Astrocyte (in vitro differentiated cells and primary cell): ENCODE measurements around the gene DAD1. TPM values are rescaled to one million over a fixed set of nuclear protein-coding genes. Genes with fewer than 3 reads are reported as not detected.

Experiments used
- DNase-seq: peaks from one replicate; pipeline ENCODE4 v3.0.0-alpha.2; 2010; ENCODE audit warnings: low read depth
- FAIRE-seq: peaks from 2 replicates; lab custom pipeline; 2011; peaks lifted over from hg19 to GRCh38; lab: Jason Lieb, UNC
- H2AFZ ChIP-seq: 2 replicates; pipeline ENCODE4 v1.6.0; 2012; ENCODE audit warnings: low read depth, low read length, inconsistent platforms
- H3K27ac ChIP-seq: 2 replicates; pipeline ENCODE4 v1.5.1; 2011; ENCODE audit warnings: low read depth, low read length, inconsistent platforms
- H3K27me3 ChIP-seq: 2 replicates; pipeline ENCODE4 v1.6.0; 2011; ENCODE audit warnings: low read length, inconsistent platforms; ENCODE audit not compliant: insufficient read depth
- H3K36me3 ChIP-seq: 2 replicates; pipeline ENCODE4 v1.5.1; 2011; ENCODE audit warnings: low read length, inconsistent platforms; ENCODE audit not compliant: insufficient read depth
- H3K4me1 ChIP-seq: 2 replicates; pipeline ENCODE4 v1.5.1; 2011; ENCODE audit warnings: low read length, inconsistent platforms; ENCODE audit not compliant: insufficient read depth
- H3K4me2 ChIP-seq: 2 replicates; pipeline ENCODE4 v1.6.0; 2012; ENCODE audit warnings: low read length, inconsistent platforms
- H3K4me3 ChIP-seq: 2 replicates; pipeline ENCODE4 v1.5.1; 2011; ENCODE audit warnings: low read depth, mild to moderate bottlenecking, low read length, inconsistent platforms; ENCODE audit not compliant: insufficient read depth
- H3K79me2 ChIP-seq: 2 replicates; pipeline ENCODE4 v1.6.0; 2012; ENCODE audit warnings: mild to moderate bottlenecking, low read length, inconsistent platforms; ENCODE audit not compliant: insufficient read depth
- H3K9ac ChIP-seq: 2 replicates; pipeline ENCODE4 v1.6.0; 2012; ENCODE audit warnings: mild to moderate bottlenecking, low read length, inconsistent platforms
- H3K9me3 ChIP-seq: 2 replicates; pipeline ENCODE4 v1.5.1; 2012; ENCODE audit warnings: low read depth, mild to moderate bottlenecking, low read length, inconsistent platforms; ENCODE audit not compliant: insufficient read depth
- H4K20me1 ChIP-seq: 2 replicates; pipeline ENCODE4 v1.6.0; 2012; ENCODE audit warnings: low read length, inconsistent platforms; ENCODE audit not compliant: insufficient read depth
- H3K27ac Mint-ChIP-seq: one replicate; pipeline ENCODE4 v1.8.0; 2021; ENCODE audit warnings: mild to moderate bottlenecking, mixed read lengths; ENCODE audit not compliant: unreplicated experiment
- H3K27me3 Mint-ChIP-seq: one replicate; pipeline ENCODE4 v1.8.0; 2021; ENCODE audit warnings: low read depth, mixed read lengths; ENCODE audit not compliant: unreplicated experiment
- H3K36me3 Mint-ChIP-seq: one replicate; pipeline ENCODE4 v1.8.0; 2021; ENCODE audit warnings: low read depth, mixed read lengths; ENCODE audit not compliant: unreplicated experiment
- H3K4me1 Mint-ChIP-seq: one replicate; pipeline ENCODE4 v1.8.0; 2021; ENCODE audit warnings: low read depth, mixed read lengths; ENCODE audit not compliant: unreplicated experiment
- H3K4me3 Mint-ChIP-seq: one replicate; pipeline ENCODE4 v1.8.0; 2021; ENCODE audit warnings: mild to moderate bottlenecking, moderate library complexity, mixed read lengths; ENCODE audit not compliant: unreplicated experiment
- H3K9me3 Mint-ChIP-seq: one replicate; pipeline ENCODE4 v1.8.0; 2021; ENCODE audit warnings: mild to moderate bottlenecking, mixed read lengths; ENCODE audit not compliant: unreplicated experiment
- CTCF ChIP-seq: IDR thresholded peaks from 2 replicates; pipeline ENCODE4 v1.5.1; 2011; ENCODE audit warnings: low read depth, mild to moderate bottlenecking, inconsistent platforms, low read length, moderate library complexity; ENCODE audit not compliant: insufficient read depth
- EZH2 ChIP-seq: IDR thresholded peaks from 2 replicates; pipeline ENCODE4 v1.6.1; 2012; ENCODE audit warnings: mild to moderate bottlenecking, low read length, inconsistent platforms; ENCODE audit not compliant: insufficient read depth
- total RNA-seq: library from RNA; stranded (reverse); gene quantifications from 2 replicates; pipeline ENCODE4 v1.2.1, GENCODE V29; 2021

The DAD1 gene
- total RNA-seq, 1 donor from 2014 or later: 302 TPM

- H3K4me3 ChIP-seq: no peak overlapping the region
- no peak overlapping the region for H2AFZ ChIP-seq
- H3K27me3 ChIP-seq: no peaks in the 10 kb centered on the region
- H3K27me3 Mint-ChIP-seq: no peaks in the 10 kb centered on the region
- H3K79me2 ChIP-seq: no peaks in the 10 kb centered on the region
- H3K9ac ChIP-seq: no peak overlapping the region
- H3K27ac ChIP-seq: no peak overlapping the region
- H3K9me3 ChIP-seq: no peaks in the 10 kb centered on the region
- peaks cover 27% of the 10 kb centered on the region for H3K36me3 Mint-ChIP-seq
- H3K27ac Mint-ChIP-seq: peak overlapping the region; percentile 90
- H3K4me3 Mint-ChIP-seq: no peak overlapping the region
- peaks cover 44% of the 10 kb centered on the region for H3K4me1 Mint-ChIP-seq
- no peak for DNase-seq
- no peaks in the 10 kb centered on the region for H4K20me1 ChIP-seq
- no peak for FAIRE-seq
- peaks cover 2% of the 10 kb centered on the region for H3K9me3 Mint-ChIP-seq
- H3K4me1 ChIP-seq: peaks cover 28% of the 10 kb centered on the region
- no peak overlapping the region for H3K4me2 ChIP-seq
- TF ChIP-seq CTCF: no peak
- peaks cover 5% of the 10 kb centered on the region for H3K36me3 ChIP-seq
Measured at GRCh38 chr14:22601996-22602395, 13.0 kb upstream of the DAD1 start.

GRCh38 chr14:22601456-22601855 is 12.4 kb upstream of the DAD1 start:
- Mint-ChIP-seq H3K4me1 (peaks cover 41% of the 10 kb centered on the region), H3K4me3 (no peak overlapping the region), H3K27ac (peak overlapping the region; percentile 22), H3K9me3 (peaks cover 2% of the 10 kb centered on the region), H3K27me3 (no peaks in the 10 kb centered on the region), H3K36me3 (peaks cover 27% of the 10 kb centered on the region)
- Histone ChIP-seq H2AFZ (no peak overlapping the region), H3K9me3 (no peaks in the 10 kb centered on the region), H3K9ac (no peak overlapping the region), H4K20me1 (no peaks in the 10 kb centered on the region), H3K4me2 (no peak overlapping the region), H3K27me3 (no peaks in the 10 kb centered on the region), H3K36me3 (peaks cover 5% of the 10 kb centered on the region), H3K79me2 (no peaks in the 10 kb centered on the region), H3K4me3 (no peak overlapping the region), H3K4me1 (peaks cover 27% of the 10 kb centered on the region), H3K27ac (no peak overlapping the region)
- no peak for FAIRE-seq
- DNase-seq: no peak
- TF ChIP-seq EZH2 (no peak), CTCF (no peak)

- Mint-ChIP-seq H3K27ac (peak overlapping the region; percentile 50), H3K4me3 (peak overlapping the region; percentile 98), H3K36me3 (peaks cover 23% of the 10 kb centered on the region), H3K9me3 (peaks cover 5% of the 10 kb centered on the region), H3K27me3 (peaks cover 1% of the 10 kb centered on the region), H3K4me1 (peaks cover 39% of the 10 kb centered on the region)
- Histone ChIP-seq H3K9ac (no peak overlapping the region), H4K20me1 (no peaks in the 10 kb centered on the region), H3K36me3 (peaks cover 5% of the 10 kb centered on the region), H2AFZ (no peak overlapping the region), H3K4me3 (no peak overlapping the region), H3K4me1 (peaks cover 22% of the 10 kb centered on the region), H3K9me3 (no peaks in the 10 kb centered on the region), H3K79me2 (no peaks in the 10 kb centered on the region), H3K27ac (no peak overlapping the region), H3K4me2 (no peak overlapping the region), H3K27me3 (no peaks in the 10 kb centered on the region)
- no peak for FAIRE-seq
- no peak for DNase-seq
- no peak for TF ChIP-seq CTCF
- TF ChIP-seq EZH2: no peak
Measured at GRCh38 chr14:22600027-22600426, 11.0 kb upstream of the DAD1 start.
